Coronary artery (tissue), 2 donors: Measurements from ENCODE around the gene LRRC45.

Experiments used
- DNase-seq: peaks from one replicate; pipeline ENCODE4 v3.0.0-alpha.2; 2017; ENCODE audit warnings: low spot score
- H3K27ac ChIP-seq, 2 donors: fragments of 200-600 bp; sonication (generic); one replicate each; pipeline ENCODE4 v1.5.1; 2016 to 2019
- H3K4me3 ChIP-seq: fragments of 200-600 bp; sonication (generic); 2 replicates; pipeline ENCODE4 v1.5.1; 2016; ENCODE audit warnings: mild to moderate bottlenecking, moderate library complexity
- CTCF ChIP-seq: fragments of 200-600 bp; sonication (generic); IDR thresholded peaks from one replicate; pipeline ENCODE4 v1.5.1; 2019; ENCODE audit warnings: antibody characterized with exemption

Gene LRRC45

DNA sequence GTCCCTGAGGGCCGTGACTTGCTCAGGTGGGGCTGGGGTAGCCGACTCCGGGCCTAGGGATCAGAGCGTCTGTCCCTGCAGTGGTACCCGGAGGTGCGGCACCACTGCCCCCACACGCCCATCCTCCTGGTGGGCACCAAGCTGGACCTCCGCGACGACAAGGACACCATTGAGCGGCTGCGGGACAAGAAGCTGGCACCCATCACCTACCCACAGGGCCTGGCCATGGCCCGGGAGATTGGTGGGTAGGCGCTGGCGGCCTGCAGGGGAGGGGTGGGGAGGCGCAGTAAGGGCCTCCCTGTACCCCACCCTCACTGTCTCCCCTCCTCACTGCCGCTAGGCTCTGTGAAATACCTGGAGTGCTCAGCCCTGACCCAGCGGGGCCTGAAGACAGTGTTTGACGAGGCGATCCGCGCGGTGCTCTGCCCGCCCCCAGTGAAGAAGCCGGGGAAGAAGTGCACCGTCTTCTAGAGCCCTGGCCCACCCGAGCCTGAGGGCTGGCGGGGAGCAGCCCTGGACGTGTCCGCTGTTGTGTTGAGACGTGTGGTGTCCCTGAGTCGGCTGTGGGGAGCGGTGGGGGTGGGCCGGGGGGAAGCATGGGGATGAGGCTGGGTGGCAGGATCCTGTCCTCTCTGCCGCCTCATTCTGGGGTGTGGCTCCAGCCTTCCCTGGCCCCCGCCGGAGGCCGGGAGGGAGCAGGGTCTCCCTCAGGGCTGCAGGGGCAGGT, 10.4 kb downstream of the LRRC45 start:
- no peak for TF ChIP-seq CTCF
- Histone ChIP-seq H3K4me3 (no peak overlapping the region), H3K27ac (no peak overlapping the region)
- DNase-seq, result no peak

GRCh38 chr17:82034371-82035011, 11.4 kb downstream of the LRRC45 start:
- Histone ChIP-seq H3K4me3 (no peak overlapping the region), H3K27ac (no peak overlapping the region)
- no peak for TF ChIP-seq CTCF
- DNase-seq, result no peak

- H3K4me3 ChIP-seq, result no peak overlapping the region
These were observed 12.4 kb downstream of the LRRC45 start for GRCh38 chr17:82035488-82035887.

DNA sequence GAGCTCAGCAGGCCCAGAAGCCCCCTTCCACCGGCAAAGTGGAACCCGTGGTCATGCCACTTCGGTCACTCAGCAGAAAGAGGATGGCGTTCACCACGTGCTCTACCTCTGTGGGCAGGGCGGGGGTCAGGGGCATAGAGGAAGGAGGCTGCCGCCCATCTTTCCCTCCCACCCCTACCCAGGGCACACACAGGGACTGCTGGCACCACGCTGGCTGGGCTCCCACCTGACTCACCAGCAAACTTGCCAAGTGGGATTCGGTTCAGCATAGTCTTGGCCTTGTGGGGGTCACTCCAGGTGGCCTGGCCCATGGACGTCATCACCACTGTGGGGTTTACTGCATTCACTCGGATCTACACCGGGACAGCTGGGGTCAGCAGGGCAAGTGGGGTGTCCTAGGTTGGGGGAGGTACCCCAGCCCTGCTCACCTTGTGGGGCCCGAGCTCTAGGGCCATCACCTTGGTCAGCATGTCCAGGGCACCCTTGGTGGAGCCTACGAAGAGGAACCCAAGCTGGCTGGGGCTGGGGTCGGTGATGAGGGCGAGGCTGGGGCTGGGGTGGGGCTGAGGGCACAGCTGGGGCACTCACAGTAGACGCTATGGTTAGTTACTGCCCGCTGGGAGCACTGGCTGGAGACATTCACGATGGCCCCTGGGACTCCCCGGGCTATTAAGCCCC, 13.0 kb downstream of the LRRC45 start:
- no peak for DNase-seq
- H3K27ac ChIP-seq, result peak overlapping the region; percentile 77 to 100
- TF ChIP-seq CTCF, result no peak
- H3K4me3 ChIP-seq, result peak overlapping the region; percentile 92

More at GRCh38 chr17:82035488-82035887, 12.4 kb downstream of the LRRC45 start:
- TF ChIP-seq CTCF, result no peak
- no peak for DNase-seq
- no peak overlapping the region for H3K27ac ChIP-seq

DNA sequence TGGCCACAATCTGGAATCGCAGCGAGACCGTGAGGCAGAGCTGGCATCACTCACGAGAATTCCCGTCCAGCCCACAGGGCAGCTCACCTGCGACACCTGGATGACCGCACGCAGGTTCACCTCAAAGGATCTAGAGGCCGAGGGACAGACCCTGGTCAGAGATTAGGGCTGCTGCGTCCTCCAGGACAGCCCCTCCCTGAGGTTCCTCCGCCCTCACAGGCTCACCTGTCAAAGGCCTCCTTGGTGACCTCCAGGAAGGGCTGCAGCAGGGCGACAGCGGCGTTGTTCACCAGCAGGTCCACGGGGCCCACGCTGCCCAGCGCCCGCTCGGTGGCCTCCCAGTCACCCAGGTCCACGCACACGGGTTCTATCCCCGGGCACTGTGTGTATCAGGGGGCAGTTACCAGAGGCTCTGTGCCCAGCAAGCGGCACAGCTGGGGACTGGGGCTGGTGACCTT, 13.6 kb downstream of the LRRC45 start:
- no peak for TF ChIP-seq CTCF
- Histone ChIP-seq H3K4me3 (peak overlapping the region; percentile 92), H3K27ac (peak overlapping the region; percentile 77 to 100)
- DNase-seq, result no peak

- peak within 1 kb of the TSS; percentile 92 for H3K4me3 ChIP-seq
- peak; percentile 60 for TF ChIP-seq CTCF
- DNase-seq, result peak; percentile 98
- peak within 1 kb of the TSS; percentile 77 to 100 for H3K27ac ChIP-seq
These were observed 14.2 kb downstream of the LRRC45 start, which contains the start of gene DCXR for GRCh38 chr17:82037092-82037888. Gene DCXR, minus strand, starts transcription at chr17:82037697. Its CDS starts 15 bp downstream, at chr17:82037682.
